Activated CD4-positive, alpha-beta T cell treated with anti-CD3 and anti-CD28 coated beads, Interleukin-2, amount 50 U/mL, for 4 hours (primary cell): ENCODE measurements around the gene TRAPPC2L.

ENCODE experiments used
- DNase-seq, 2 experiments: peaks; one replicate each; pipeline ENCODE4 v3.0.0-alpha.2; 2020

The TRAPPC2L gene

DNA sequence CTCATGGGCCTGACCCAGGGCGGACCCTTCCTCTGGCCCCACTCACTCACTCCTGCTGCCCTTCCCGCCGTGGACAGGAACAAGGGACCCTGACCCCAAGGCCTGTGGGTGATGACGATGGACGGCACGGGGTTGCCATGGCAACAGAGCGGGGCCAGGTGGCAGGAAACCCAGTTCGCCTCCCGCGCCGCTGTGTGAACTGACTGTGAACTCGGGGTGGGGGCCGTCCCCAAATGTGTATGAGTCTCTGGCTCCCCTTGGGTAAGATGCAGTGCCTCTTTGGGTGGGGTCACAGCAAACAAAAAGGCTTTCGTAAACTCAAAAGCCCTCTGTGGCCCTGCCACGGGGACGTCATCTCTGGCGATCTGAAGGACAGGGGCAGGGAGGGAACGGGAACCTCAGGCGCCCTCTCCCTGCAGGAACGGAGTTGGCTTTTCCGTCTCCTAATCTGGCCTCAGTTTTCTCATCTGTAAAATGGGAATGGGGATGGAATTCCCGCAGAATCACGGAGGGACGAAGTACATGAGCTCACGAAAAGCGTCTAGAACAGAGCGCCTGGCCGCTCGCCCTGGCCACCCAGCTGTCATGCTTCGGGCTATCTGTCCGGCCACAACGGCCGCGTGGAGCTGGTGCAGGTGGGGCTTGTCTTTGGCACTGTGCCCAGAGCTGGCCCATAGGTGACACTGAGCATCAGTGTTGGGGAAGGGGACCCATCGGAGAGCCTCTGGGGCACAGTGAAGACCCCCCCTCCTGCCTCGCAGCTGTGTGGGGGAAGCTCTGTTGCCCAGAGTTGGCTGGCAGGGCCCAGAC, 54.4 kb downstream of the TRAPPC2L start:
- no peak for DNase-seq

DNA sequence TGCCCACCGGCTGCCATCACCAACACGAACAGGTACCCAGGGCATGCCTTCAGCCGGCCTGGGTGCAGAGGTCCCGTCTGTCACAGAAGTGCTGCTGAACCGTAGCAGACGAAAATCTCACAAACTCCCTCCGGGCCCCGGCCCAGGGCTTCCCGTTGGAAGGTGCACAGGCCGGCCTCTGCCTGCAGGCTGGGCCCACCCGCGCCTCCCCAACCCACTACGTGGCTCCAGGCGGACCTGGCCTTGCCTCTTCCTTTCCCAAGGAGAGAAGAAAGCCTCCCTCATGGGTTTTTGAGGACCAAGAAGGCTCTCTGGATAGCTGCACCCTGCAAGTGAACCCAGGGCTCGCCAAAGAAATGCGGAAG, 55.0 kb downstream of the TRAPPC2L start:
- no peak for DNase-seq
